Psoas muscle (tissue), 8 donors: Measurements from ENCODE around the gene UNC13A. TPM values are rescaled to one million over a fixed set of nuclear protein-coding genes. Genes with fewer than 3 reads are reported as not detected.

ENCODE experiments used
- ATAC-seq, 4 donors: fragments of 200-7000 bp; cut with Tn5 transposase; one replicate each; pipeline ENCODE4 v1.9.1; 2020; ENCODE audit warnings: moderate library complexity in 3 of 4, mild to moderate bottlenecking in 2 of 4
- DNase-seq, 2 donors: peaks; one replicate each; pipeline ENCODE4 v3.0.0-alpha.2; 2020
- H3K27ac ChIP-seq: fragments of 200-600 bp; one replicate; pipeline ENCODE4 v1.8.0; 2022
- H3K27me3 ChIP-seq, 3 donors: fragments of 200-600 bp in 1 of 3; one replicate each; pipeline versions ENCODE4 v1.6.1 to v1.8.0; 2013 to 2022; ENCODE audit warnings: low read length in 2 of 3, mild to moderate bottlenecking in 2 of 3, moderate library complexity in 1 of 3; ENCODE audit not compliant: insufficient read depth in 3 of 3
- H3K36me3 ChIP-seq, 2 donors: fragments of 200-600 bp in 1 of 2; one replicate each; pipeline versions ENCODE4 v1.6.1 to v1.8.0; 2013 to 2022; ENCODE audit warnings: low read depth in 1 of 2, mild to moderate bottlenecking in 1 of 2, moderate library complexity in 1 of 2; ENCODE audit not compliant: insufficient read depth in 1 of 2
- H3K4me1 ChIP-seq: fragments of 200-600 bp; one replicate; pipeline ENCODE4 v1.8.0; 2022
- H3K4me3 ChIP-seq: fragments of 200-600 bp; one replicate; pipeline ENCODE4 v1.8.0; 2022; ENCODE audit warnings: mild to moderate bottlenecking
- H3K9me3 ChIP-seq: fragments of 200-600 bp; one replicate; pipeline ENCODE4 v1.8.0; 2022
- WGBS, 3 donors: extraction: QIAGEN DNeasy Blood & Tissue Kit; methylation state at CpG; one replicate each; pipeline versions ENCODE4 v1.1.6 to v1.1.7; 2013; 5-methylcytosine and 5-hydroxymethylcytosine counted together
- intact Hi-C, 2 donors: fragments of 100-400 bp; cut with DNase I; formaldehyde crosslinking; loops; one replicate each; pipeline versions ENCODE4 v1.11.0 to v1.14.2; 2022
- polyA plus RNA-seq, 3 donors: library from polyadenylated mRNA; stranded (reverse); fragments of 200-250 nt; gene quantifications; one replicate each; pipeline ENCODE4 v1.2.3, GENCODE V29; 2013
- total RNA-seq, 4 donors: library from RNA; stranded (reverse); fragmentation: NEBNext Ultra II Directional in 2 of 4; extraction: Animal tissue kit (Norgen Biotek cat#: 25700) in 2 of 4; gene quantifications; one replicate each; pipeline versions ENCODE4 v1.2.1 to v1.2.4, GENCODE V29; 2021 to 2023
- TF ChIP-seq, protein P1 (sequence below): fragments of 200-600 bp; IDR thresholded peaks from one replicate; pipeline ENCODE4 v1.8.0; 2022; ENCODE audit warnings: antibody characterized with exemption
- donor health status: healthy with polysubstance abuse.
- donor health status: DM: no; HTN: no; CAD: no; lungs with moderate emphysema.
- donor health status: Bipolar disorder and iron deficiency.
- donor health status: healthy.
- donor health status: DM: yes; HTN: yes; CAD: no.
- donor health status: DM: no; HTN: no; CAD: no.
- donor health status: DM: no; HTN: no; CAD: no.
- donor health status: DM: yes; HTN: yes; CAD: no.

UNC13A gene
- total and polyA plus RNA-seq, 7 donors = 0.04 to 0.19 (median 0.05) TPM; not detected in 3

GRCh38 chr19:17625043-17625442 is 63.1 kb downstream of the UNC13A start:
- TF ChIP-seq, protein P1, sequence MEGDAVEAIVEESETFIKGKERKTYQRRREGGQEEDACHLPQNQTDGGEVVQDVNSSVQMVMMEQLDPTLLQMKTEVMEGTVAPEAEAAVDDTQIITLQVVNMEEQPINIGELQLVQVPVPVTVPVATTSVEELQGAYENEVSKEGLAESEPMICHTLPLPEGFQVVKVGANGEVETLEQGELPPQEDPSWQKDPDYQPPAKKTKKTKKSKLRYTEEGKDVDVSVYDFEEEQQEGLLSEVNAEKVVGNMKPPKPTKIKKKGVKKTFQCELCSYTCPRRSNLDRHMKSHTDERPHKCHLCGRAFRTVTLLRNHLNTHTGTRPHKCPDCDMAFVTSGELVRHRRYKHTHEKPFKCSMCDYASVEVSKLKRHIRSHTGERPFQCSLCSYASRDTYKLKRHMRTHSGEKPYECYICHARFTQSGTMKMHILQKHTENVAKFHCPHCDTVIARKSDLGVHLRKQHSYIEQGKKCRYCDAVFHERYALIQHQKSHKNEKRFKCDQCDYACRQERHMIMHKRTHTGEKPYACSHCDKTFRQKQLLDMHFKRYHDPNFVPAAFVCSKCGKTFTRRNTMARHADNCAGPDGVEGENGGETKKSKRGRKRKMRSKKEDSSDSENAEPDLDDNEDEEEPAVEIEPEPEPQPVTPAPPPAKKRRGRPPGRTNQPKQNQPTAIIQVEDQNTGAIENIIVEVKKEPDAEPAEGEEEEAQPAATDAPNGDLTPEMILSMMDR = no peak
- H3K27me3 ChIP-seq = peaks cover 0 to 4% (median 0%) of the 10 kb centered on the region in 3 donors
- H3K4me3 ChIP-seq = no peak overlapping the region
- WGBS, 3 donors = 80 to 94% (median 91%) methylated on average over 1 of the region's 1 CpG
- ATAC-seq (no peak), DNase-seq (peak in 1 of 2 donors; percentile 14)
- H3K9me3 ChIP-seq = peaks cover 6% of the 10 kb centered on the region
- intact Hi-C loops = no loop called here
- H3K27ac ChIP-seq = no peak overlapping the region
- H3K4me1 ChIP-seq = no peaks in the 10 kb centered on the region
- no peaks in the 10 kb centered on the region for H3K36me3 ChIP-seq

GRCh38 chr19:17624314-17624991 is 63.7 kb downstream of the UNC13A start:
- H3K27me3 ChIP-seq = peaks cover 0 to 2% (median 0%) of the 10 kb centered on the region in 3 donors
- H3K4me1 ChIP-seq = no peaks in the 10 kb centered on the region
- TF ChIP-seq, protein P1 = no peak
- intact Hi-C loops = no loop called here
- H3K9me3 ChIP-seq = peaks cover 6% of the 10 kb centered on the region
- H3K4me3 ChIP-seq = no peak overlapping the region
- 79 to 83% (median 82%) methylated on average over 16 of the region's 16 CpGs for WGBS, 3 donors
- peak in 1 of 2 donors; percentile 24 for DNase-seq
- H3K36me3 ChIP-seq = no peaks in the 10 kb centered on the region
- H3K27ac ChIP-seq = no peak overlapping the region
- ATAC-seq = no peak

DNA sequence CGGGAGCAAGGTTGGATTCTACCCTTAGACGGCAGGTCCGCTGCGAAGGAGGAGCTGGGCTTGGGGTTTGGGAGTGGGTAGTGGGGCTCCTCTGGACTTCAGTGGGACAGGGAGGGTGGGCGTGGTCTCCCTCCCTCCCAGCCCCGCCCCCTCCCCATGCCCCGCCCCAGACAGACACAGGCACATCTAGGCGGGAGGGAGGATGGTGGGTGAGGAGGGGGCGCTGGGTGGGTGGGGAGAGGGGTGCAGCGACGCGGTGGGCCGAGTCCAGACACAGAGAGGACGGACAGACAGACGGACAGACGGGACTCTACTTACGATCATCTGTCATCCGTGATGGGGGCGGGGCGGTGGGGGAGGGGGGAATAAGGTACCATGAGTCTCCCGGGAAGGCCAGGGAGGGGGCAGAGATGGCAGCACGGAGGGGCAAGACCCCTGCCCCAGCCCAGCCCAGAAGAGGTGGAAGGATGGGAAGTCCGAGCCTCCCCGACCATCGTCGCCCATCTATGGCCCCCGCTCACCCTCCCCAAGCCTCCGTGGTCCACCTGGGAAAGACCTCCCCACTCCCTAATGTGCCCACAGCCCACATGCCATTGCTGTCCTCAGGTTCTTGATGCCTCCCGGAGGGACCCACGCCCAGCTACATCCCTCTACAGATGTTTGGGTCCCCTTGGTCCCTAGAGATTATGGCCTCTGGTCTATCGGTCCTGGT is 64.8 kb downstream of the UNC13A start:
- WGBS, 3 donors = 85 to 87% (median 86%) methylated on average over 21 to 31 of the region's 31 CpGs
- no peaks in the 10 kb centered on the region for H3K36me3 ChIP-seq
- peaks cover 6% of the 10 kb centered on the region for H3K9me3 ChIP-seq
- intact Hi-C loops = no loop called here
- H3K4me3 ChIP-seq = no peak overlapping the region
- DNase-seq (peak in 1 of 2 donors; percentile 44), ATAC-seq (no peak)
- TF ChIP-seq, protein P1 = no peak
- H3K27ac ChIP-seq = no peak overlapping the region
- H3K4me1 ChIP-seq = no peaks in the 10 kb centered on the region
- peaks cover 0 to 2% (median under 1%) of the 10 kb centered on the region in 3 donors for H3K27me3 ChIP-seq

DNA sequence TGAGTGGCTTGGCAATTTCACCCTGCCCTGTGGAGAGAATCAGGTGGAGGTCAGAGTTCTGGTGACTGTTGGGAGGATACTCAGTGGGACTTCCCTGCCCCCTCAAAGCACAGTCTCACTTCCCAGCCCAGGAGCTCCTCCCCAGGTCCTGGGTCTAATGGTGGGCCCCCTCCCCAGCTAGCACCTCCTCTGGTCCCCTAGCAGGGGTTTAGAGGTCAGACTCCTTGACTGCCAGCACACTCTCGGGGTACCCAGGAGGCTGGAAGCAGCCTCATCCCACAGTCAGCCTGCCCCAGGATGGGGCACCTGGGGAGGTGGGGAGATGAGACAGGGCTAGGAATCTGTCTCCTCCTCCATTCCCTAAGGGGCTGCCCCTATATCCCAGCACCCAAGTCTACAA is 67.5 kb downstream of the UNC13A start:
- H3K27me3 ChIP-seq = peaks cover 0 to 26% (median 7%) of the 10 kb centered on the region in 3 donors
- TF ChIP-seq, protein P1 = no peak
- no peak overlapping the region for H3K27ac ChIP-seq
- H3K4me1 ChIP-seq = no peaks in the 10 kb centered on the region
- H3K9me3 ChIP-seq = peaks cover 6% of the 10 kb centered on the region
- H3K36me3 ChIP-seq = no peaks in the 10 kb centered on the region
- intact Hi-C loops = no loop called here
- DNase-seq (no peak), ATAC-seq (no peak)
- no peak overlapping the region for H3K4me3 ChIP-seq
- WGBS, 3 donors = 86 to 91% (median 86%) methylated on average over 1 of the region's 1 CpG
